EH (cell line): ENCODE measurements around the gene VDR.

Source experiments
- DNase-seq: peaks from one replicate; pipeline ENCODE4 v3.0.0-alpha.2; 2015; ENCODE audit warnings: low read depth

The VDR gene

DNA sequence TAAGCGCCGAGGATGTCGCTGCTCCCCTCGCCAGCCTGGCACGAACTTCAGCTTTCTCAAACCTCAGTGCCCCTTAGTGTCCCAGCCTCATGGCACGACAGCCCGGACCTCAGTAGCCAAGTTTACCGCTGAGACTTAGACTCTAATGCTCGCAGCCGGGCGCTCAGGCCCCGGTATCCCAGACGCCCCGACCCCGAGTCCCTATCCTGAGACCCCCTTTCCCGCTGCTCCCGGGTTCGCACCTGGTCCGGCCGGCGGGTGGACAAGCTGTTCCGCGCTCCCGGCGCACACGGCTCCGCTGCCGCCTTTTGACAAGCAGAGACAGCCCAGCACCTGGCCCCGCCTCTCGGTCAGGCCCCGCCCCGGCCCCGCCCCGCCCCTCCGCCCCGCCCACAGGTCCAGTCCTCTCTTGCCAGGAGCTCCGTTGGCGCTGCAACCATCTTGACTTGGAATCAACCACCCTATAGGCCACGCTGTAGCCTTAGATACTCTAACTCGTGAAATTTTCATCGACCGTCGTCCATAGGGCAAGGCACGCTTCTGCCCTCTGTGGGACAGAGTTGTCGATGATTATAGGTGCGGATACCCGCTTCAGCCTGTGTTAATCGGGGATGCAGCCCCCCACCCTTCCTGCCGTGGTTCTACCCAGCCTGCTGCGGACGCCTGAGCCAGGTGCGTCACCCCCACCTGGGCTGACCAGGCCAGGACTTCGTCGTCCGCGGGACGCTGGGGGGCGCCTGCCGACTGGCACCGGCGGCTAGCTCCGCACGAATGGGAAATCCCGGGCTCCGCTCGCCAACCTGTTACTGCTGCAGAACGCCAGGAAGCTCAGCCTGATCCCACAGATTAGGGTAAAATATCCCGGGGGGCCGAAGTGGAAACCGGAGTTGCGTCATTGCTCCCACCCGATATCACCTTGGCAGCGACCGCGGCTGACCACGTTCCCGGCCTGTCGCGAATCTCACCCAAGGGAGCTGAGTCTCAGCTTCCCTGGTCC is at the start of gene VDR:
Gene VDR, minus strand, starts transcription at position 282 of the 997 bp plus-strand sequence. CDS start 25,881 bp downstream, outside the sequence.
- peak; percentile 79 for DNase-seq

DNA sequence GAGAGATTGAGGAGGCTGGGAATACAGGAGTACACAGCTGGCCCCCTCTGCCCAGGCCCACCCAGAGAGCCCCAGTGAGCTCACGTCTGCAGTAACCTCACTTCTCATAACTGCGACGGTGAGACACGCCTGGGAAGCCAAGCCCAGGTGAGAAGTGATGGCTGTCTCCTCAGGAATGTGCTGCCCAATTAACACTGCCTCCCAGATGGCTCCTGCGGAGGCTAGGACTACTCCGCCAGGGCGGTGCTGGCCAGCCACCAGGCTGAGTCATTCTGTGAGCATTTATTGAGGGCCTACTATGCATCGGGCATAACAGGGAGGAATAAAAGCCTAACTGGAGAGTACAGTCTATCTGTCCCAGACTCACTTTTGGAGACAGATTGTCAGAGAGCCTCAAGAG is 49.3 kb upstream of the VDR start:
- DNase-seq: peak; percentile 53

DNA sequence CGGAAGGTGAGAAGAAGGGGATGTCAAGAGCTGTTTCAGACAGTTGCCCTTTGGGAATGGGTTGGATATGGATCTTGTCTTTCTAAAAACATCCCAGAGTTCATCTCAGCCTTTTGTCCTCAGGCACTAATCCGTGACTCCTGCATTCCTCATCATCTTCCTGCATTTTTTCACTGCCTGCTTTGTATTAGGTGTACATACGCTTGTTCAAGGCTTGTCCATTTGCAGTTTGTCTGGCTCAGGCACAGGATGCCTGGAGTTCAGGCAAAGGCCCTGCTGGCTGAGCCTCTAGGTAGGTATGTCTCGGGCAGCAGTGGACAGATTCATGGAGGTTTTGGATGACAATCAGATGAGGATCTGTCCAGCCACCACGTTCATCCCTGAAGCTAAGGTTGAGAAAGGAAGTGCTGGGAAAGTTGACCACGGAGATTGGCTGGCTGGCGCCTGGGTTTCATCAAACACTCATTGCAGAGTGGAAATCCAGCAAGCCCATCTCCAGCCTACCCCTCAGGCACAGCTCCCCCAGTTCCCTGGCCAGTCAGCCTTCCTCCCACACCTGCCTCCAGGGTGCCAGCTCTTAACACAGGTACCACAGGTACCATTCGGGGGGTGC is 46.2 kb upstream of the VDR start:
- peak; percentile 49 for DNase-seq

DNA sequence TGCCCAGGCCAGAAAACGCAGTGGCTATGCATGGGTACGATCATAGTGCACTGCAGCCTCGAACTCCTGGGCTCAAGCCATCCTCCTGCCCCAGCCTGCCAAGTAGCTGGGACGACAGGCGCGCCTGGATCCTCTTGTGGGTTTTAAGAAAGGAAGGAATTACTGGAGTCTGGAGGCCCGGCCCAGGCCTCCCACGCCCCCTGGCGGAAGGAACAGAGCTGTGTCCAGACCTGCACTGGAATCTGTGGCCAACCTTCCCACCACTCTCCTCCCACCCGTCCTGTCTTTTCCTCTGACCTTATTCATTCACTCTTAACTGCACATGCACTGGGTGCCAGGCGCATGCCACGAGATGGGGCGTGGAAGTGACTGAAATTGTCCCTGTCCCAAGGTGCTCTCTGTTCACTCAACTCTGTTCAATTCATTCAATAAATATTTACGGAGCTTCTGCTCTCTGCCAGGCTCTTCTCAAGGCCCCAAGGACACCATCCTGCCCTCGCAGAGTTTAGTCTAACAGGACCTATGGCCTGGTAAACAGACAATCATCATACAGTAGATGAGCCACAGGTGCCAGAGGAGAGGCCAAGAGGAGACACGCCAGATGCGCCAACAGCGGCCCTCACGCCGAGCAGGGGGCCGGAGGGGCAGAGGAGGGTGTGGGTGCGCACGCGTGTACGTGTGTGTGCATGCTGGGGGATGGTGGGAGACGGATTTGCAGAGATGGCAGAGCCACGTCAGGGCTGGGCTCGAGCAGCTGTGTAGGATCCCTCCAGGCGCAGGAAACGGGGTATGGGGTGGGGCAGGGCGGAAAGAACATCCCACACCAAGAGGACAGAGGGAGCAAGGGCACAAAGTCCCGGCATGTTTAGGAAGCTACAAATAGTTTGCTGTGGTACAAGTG is 44.9 kb upstream of the VDR start:
- peak; percentile 83 for DNase-seq

DNA sequence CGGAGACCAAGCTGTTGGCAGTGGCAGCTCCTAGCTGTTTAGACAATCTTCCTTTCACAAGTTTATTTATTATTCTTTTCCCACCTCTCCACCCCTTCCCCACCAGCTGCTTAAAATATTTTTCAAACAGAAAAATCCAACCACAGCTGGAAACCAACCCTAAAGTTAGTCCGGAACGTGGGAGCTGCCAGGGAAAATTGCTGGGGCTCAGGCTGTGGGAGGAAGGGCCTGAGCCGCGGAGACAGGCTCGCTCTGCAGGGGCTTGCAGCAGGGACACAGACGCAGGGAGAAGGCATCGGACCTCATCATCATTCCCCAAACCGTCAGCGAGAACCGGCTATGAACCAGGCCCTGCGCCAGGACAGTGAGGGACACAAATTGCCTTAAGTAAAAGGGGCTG is 42.5 kb upstream of the VDR start:
- no peak for DNase-seq

DNA sequence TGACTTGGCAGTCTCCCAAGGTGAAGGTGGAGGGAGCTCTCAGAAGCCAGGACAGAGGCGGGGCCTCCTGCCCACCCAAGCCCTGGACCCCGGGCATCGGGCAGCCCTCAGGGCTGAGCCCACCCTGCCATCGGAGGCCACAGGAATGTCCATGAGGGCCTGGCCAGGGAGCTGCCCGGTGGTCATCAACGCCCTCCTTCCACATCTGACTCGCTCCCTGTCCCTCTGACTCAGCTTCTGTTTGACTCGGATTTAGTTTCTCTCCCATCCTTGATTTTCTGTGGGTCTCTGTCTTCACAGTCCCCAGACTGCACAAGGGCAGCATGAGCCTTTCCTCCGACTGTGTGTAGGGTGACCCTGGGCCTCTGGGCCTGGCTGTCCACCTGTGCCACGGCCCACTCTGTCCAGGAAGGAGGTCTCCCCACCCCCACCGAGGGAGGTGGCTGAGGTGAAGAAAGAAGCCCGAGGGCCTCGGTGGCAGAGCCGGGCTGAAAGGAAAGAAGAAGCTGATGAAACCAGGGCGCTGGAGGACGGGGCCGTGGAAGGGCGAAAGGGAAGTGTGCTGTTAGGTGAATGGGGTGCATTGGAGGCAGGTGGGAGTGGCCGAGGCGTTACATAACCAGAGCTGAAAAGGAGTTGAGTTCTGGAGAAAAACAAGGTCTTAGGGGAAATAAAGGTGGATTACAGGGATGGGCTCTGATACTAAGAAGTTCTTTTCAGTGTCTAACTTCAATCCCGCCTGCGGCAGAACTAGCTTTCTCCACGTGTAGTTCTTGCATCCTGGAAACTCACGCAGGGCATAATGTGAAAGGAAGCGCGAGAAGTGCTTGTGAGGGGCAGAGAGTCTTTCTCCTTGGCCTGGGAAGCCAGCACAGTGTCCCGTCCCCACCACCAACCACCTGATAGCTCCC is 41.9 kb upstream of the VDR start:
- peak; percentile 44 for DNase-seq

DNA sequence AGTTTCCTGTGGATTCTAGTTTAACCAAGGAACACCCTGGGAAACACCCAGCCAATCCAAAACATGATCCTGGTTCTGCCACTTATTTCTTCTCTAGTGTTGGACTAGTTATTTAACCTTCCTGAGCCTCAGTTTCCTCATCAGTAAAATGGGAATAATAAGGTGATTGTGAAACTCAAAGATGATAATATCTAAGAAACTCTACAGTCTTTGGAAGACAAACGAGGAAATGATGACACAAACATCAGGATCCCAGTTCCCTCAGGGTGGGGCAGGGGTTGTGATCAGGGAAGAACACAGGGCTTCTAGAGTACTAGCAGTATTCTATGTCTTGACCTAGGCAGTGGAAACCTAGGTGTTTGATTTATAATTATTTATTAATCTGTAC is 40.5 kb upstream of the VDR start:
- peak; percentile 18 for DNase-seq

DNA sequence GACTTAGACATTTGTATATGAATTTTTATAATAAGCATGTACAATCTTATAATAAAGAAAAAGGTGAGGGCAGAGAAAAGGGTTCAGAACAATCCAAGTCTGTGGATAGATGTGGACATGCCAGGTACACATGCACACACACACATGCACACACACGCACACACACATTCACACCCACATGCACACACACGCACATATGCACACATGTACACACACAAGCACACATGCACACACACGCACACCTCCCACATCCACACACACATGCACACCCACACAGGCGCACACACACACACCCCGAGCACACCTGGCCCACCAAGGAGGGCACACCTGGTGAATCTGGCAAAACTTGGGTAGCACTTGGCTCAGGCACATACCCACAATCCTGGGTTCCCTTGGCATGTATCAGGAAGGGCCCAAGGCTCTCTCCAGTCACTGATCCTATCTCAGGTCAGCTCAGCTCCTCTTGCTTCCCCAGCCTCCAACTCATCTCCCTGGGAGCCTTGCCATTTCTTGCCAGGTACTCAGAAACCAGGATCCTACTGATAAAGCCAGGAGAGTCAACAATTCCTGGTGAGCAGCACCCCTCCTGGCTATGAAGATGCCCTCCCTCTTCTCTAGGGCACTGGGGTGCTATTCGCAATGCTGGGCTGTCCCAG is 40.0 kb upstream of the VDR start:
- no peak for DNase-seq

DNA sequence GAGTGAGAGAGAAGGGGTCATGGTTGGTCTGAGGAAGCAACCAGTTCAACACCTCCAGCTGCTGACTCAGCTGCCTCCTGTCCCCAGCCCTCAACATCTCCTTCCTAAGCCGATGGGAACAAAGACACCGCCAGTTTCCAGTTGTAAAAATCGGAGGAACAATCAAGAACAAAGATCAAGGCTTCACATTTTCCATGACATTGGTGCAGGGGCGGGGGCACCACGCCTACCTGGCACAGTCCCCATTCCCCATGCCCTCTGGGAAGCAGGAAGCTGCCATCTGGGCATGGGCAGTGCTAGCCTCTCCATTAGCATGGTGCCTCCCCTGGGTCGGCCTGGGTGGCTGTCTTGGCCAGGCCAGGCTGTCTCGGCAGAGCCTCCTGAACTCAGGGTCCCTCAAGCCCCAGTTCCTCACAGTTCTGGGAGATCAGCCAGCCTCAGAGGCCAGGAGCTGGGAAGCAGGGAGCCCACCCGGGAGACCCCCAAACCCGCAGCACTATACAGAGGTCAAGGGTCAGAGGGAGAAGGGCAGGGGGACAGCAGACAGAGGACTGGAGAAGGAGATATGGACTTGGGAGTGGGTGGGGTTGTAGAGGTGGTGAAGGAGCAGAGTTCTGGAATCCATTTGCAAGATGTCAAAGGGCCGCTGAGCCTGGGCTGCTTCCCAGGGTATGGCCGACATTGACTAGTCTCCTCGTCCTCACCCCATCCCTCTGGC is 39.0 kb upstream of the VDR start:
- DNase-seq: no peak

DNA sequence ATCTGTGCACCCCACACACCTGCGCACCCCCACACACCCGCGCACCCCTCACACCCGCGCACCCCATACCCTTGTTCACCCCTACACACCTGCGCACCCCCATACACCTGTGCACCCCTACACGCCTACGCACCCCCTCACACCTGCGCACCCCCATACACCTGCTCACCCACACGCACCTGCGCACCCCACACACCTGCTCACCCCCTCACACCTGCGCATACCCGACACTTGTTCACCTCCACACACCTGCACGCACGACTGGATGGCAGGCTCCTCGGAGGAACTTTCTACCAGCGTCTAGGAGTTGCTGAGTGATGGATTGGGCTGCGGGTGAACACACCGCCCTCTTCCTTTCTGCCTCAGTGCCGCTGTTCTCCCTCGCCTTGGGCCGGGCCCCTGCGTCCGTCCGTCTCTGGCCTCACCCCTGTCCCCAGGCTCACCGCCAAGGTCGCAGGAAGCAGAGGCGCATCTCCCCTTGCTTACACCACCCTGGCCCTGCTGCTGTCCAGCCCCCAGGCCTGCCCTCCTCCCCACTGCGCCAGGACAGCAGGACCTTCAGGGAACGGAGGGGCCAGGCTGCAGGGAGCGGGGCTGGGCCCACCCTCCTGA is 37.9 kb upstream of the VDR start:
- DNase-seq: no peak

DNA sequence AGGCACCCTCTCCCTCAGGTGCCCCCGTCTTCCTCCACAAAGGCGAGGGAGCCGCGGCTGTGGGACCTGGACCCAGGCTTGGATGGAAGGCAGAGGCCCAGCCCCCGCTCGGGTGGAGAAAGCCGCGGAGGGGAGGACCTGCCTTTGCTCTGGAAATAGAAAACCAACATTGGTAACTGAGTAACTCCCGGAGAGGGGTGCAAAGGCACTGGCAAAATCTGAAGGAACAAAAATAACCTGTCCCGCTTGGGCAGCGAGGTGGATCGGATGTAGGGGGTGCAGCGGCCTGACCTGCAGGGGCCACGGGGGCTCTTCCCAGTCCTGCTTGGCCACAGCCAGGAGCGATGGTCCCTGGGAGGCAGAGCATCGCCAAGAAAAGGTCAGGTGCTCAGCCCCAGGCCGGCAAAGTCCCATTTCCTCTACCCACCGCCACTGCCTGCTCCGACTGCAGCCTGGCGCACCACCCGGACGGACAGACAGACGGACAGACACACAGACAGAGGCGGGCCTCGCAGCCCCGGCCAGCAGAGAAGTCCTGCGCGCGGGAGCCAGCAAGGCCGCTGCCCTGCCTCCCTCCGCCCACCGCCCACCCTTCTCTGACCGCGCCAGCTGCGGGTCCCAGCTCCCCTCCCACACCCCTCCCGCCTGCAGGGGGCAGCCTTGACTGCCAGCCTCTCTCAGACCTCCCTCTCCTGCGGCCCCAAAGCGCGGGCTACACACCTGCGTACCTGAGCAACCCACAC is 37.2 kb upstream of the VDR start:
- DNase-seq: no peak

DNA sequence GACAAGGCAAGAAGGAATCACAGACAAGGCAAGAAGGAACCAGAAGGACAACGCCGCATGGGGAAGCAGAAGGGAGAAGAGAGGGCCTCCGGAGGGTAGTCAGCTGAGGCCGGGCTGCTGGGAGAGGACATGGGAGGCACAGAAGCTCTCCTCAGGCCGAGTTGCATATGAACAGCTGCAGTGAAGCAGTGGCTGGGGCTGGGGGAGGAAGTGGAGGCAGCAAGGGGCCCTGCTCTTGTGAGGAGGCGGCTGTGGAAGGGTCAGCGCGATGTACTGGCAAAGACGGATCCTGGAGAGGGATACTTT is 36.6 kb upstream of the VDR start:
- no peak for DNase-seq

DNA sequence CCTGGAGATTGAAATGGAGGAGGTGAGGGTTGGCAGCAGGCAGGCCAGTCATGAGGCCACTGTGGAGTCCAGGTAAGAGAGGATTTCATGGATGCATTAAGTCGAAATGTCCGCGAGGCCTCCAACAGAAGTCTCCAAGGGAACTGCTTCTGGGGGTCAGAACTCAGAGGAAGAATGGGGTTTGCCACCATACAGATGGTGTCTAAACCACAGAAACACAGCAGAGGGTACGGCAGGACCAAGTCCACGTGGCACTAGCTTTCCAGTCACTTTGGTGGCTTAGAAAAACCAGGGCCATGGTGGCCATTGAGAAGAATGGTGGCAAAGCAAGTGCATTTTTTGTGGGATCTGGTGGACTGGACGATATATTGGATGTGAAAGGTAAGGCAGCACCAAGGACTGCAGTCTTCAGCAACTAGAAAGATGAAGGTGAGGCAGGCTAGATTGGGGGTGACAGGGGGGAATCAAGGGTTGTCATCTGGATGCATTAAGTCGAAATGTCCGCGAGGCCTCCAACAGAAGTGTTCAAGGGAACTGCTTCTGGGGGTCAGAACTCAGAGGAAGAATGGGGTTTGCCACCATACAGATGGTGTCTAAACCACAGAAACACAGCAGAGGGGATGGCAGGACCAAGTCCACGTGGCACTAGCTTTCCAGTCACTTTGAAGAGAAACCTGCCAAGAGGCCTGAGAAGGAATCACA is 36.1 kb upstream of the VDR start:
- DNase-seq: no peak

DNA sequence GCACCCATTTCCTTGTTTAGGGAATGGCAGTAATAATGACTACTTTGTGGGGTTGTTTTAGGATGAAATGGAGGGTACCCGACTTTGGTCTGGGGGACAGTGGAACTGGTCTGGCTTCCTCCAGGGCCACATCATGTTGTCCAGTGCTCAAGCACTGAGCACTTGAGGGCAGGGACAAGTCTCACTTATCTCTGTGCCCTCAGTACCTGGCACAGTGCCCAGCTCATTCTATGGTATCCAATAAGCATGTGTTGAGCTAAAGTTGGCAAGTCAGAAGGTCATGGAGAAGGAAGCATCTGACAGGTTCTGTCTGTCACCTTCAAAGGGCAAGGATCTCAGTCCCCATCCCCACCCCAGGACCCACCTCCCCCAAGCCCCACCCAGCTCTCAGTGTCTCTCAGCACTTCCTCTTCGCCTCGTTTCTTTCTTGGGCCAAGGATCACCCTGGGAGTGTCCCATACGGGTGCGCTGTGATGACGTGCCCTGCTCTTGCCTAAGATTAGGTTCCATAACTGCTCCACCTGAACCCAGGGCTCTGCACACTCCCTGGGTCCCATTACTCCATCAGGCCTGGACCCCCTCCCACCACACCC is 34.3 kb upstream of the VDR start:
- DNase-seq: no peak

DNA sequence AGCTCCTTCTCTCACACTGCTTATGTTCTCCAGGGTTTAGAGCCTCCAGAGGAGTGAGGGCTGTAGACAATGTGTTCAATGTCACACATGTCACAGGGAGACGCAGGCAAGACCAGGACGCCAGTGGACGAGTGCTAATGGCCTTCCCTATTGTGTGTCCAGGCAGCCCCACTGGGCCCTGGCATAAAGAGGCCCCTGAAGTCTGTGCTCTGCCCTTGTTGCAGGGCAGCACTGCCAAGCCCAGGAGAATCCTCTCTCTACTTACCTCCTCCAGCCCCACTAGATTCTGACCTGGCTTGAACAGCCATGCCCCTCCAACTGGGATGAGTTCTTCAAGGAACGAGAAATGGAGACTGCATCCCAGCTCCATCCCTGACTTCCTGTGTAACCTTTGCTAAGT is 33.8 kb upstream of the VDR start:
- DNase-seq: no peak

DNA sequence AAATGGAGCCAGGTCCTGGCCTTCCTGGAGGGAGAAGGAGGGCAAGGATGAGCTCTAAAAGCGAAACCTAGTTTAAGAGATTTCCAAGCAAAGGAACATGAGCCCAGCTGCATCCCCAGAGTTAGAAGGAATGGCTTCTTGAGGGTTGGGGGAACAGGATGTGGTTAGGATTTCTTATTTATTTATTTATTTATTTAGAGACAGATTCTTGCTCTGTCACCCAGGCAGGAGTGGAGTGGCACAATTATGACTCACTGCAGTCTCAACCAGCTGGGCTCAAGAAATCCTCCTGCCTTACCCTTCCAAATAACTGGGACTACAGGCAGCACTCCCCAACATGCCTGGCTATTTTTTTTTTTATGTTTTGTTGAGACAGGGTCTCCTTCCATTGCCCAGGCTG is 33.3 kb upstream of the VDR start:
- peak; percentile 82 for DNase-seq

DNA sequence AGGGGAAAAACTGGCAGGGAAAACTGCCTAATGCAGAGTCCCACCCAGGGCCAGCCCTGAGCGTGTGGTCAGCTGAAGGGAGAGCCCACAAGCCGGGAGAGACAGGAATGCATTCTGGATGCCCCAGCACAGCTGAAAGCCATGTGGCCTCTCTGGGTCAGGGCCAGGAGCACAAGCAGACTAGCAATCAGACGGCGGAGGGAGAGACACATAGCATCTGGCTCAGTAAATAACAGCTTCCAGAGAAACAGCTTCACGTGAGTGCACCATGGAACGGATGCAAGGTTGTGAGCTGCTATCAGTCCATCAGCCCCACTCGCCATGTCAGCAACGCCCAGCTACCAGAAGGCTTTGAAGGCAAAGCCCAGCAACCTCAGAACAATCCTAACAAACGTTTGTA is 30.4 kb upstream of the VDR start:
- DNase-seq: peak; percentile 90

DNA sequence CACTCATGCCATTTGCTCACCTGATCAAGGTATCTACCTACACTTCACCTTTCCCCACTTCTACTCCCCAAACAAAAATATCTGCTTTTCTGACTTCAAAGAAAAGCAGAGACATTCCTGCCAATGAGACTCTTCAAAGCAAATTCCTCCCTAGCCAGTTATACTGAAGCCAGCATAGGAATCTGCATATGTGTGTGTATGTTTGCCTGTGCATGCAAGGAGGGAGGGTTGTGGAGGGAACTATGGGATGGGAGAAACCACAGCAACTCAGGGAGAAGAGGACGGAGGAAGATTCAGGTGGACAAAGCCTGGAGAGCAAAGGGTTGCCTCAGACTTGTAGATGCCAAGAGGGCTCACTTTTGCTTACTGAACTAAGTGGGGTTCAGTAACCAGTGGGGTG is 26.4 kb upstream of the VDR start:
- DNase-seq: no peak
